ENCODE data around the gene BDP1. TPM values are rescaled to one million over a fixed set of nuclear protein-coding genes. Genes with fewer than 3 reads are reported as not detected.
"Not testable (repeated sequence)": the region's sequence is repeated elsewhere in the genome, so short reads cannot be mapped to it uniquely, and the experiment has no call there.

Gene BDP1
- polyA plus RNA-seq, 6 donors from 2014 or later: 3.1 to 30.7 (median 10.7) TPM

DNA sequence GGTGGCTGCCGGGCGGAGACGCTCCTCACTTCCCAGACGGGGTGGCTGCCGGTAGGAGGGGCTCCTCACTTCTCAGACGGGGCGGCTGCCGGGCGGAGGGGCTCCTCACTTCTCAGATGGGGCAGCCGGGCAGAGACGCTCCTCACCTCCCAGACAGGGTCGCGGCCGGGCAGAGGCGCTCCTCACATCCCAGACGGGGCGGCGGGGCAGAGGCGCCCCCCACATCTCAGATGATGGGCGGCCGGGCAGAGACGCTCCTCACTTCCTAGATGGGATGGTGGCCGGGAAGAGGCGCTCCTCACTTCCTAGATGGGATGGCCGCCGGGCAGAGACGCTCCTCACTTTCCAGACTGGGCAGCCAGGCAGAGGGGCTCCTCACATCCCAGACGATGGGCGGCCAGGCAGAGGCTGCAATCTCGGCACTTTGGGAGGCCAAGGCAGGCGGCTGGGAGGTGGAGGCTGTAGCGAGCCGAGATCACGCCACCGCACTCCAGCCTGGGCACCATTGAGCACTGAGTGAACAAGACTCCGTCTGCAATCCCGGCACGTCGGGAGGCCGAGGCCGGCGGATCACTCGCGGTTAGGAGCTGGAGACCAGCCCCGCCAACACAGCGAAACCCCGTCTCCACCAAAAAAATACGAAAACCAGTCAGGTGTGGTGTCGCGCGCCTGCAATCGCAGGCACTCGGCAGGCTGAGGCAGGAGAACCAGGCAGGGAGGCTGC lies 96.7 kb downstream of the BDP1 start:
- H3K27ac Mint-ChIP-seq; ATAC-seq (ENCODE audit: low read depth in 2 of 2); H3K4me3 Mint-ChIP-seq; DNase-seq; H3K27me3 Mint-ChIP-seq; H3K9me3 Mint-ChIP-seq; H3K4me1 Mint-ChIP-seq: not testable (repeated sequence)
- H3K36me3 Mint-ChIP-seq: peaks cover 6 to 27% of the 10 kb centered on the region in 2 donors

DNA sequence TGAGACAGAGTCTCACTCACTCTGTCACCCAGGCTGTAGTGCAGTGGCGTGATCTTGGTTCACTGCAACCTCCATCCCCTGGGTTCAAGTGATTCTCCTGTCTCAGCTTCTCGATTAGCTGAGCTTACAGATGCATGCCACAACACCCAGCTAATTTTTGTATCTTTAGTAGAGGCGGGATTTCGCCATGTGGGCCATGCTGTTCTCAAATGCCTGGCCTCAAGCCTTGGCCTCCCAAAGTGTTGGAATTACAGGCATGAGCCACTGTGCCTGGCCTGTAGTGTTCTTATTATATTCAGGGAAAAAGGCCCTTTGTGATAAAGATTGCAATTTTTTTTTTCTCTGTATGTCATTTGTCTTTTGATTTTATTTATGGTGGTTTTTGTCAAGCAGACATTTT lies 107.7 kb downstream of the BDP1 start:
- no peak overlapping the region for H3K4me3 Mint-ChIP-seq
- ATAC-seq (ENCODE audit: low read depth in 2 of 2): no peak
- no peaks in the 10 kb centered on the region for H3K27me3 Mint-ChIP-seq
- H3K36me3 Mint-ChIP-seq: peaks cover 0 to 14% of the 10 kb centered on the region in 2 donors
- no peak for DNase-seq
- H3K9me3 Mint-ChIP-seq: no peaks in the 10 kb centered on the region
- no peaks in the 10 kb centered on the region for H3K4me1 Mint-ChIP-seq
- H3K27ac Mint-ChIP-seq: peak overlapping the region in 1 of 6 donors; percentile 9

DNA sequence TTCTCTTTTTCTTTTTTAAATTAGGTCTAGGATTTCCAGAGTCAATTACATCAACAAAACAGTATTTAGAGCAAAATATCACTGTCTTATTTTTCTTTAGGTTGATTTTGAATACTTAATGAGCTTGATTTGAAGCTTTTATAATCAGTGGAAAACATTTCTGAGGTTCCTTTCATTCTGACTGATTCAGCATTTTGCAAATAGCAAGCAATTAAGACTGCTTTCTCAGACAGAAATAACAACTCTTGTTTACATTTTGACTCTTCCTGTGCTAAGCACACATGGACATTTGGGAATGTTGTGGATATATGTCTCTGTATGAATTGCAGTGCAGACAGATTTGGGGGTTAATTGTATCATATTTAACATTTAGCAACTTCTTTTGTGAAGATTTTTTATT lies 109.4 kb downstream of the BDP1 start:
- ATAC-seq (ENCODE audit: low read depth in 2 of 2) (no peak), DNase-seq (no peak)
- H3K27me3 Mint-ChIP-seq: no peaks in the 10 kb centered on the region
- H3K4me3 Mint-ChIP-seq: no peak overlapping the region
- H3K36me3 Mint-ChIP-seq: peaks cover 0 to 14% of the 10 kb centered on the region in 2 donors
- no peaks in the 10 kb centered on the region for H3K9me3 Mint-ChIP-seq
- H3K27ac Mint-ChIP-seq: no peak overlapping the region
- no peaks in the 10 kb centered on the region for H3K4me1 Mint-ChIP-seq

DNA sequence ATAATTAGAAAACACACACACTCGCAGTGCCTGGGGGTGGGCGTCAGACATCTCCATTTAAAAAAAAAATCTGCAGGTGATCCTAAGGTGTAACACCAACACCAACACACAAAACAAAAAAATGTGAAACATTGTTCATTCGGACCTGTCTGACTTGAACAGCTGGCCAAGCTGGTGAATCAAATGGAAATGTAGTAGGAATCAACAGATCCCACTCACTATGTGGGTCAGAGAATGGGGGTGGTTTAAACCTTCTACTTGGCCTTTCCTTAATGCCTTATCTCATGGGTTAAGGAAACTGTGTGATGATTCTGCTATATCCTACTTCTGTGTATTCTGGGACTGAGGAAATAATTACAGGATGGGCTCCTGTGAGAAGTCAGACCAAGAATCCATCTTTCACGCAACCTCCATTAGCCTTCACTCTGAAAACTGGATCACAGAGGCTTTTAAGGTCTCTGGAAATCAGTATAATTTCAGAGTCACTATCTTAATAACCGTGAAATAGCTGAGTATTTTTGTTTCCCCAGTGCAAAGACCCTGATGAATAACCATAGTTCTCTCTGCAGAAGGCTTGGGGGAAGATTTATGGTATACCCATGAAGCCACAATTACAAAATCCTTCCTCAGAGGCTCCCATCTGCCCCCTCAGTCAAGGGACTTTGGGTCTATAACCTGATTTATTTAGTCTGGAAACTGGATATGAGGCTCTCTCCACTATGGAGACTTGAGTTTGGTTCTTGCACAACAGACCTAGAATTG lies 114.5 kb downstream of the BDP1 start:
- no peak overlapping the region for H3K27ac Mint-ChIP-seq
- ATAC-seq (ENCODE audit: low read depth in 2 of 2) (no peak), DNase-seq (no peak)
- H3K27me3 Mint-ChIP-seq: no peaks in the 10 kb centered on the region
- H3K4me3 Mint-ChIP-seq: no peak overlapping the region
- H3K9me3 Mint-ChIP-seq: no peaks in the 10 kb centered on the region
- peaks cover 0 to 15% of the 10 kb centered on the region in 2 donors for H3K36me3 Mint-ChIP-seq
- H3K4me1 Mint-ChIP-seq: no peaks in the 10 kb centered on the region

DNA sequence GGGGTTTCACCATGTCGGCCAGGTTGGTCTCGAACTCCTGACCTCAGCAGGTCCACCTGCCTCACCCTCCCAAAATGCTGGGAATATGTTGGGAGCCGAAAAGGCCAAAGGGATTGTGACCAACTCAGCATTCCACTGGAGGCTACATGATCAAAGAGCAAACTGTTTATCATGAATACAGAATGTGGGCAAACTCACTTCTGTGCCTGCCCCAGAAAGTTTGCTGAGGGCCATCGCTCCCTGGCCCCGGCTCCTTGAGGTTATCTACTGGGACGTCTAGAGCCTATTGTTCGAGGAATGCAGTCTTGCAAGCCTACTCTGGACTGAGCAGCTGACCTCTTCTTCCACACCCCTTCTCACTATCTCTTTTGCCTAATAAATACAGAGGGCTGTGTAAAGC lies 116.4 kb downstream of the BDP1 start:
- not testable (repeated sequence) for H3K27me3 Mint-ChIP-seq, H3K4me3 Mint-ChIP-seq

DNA sequence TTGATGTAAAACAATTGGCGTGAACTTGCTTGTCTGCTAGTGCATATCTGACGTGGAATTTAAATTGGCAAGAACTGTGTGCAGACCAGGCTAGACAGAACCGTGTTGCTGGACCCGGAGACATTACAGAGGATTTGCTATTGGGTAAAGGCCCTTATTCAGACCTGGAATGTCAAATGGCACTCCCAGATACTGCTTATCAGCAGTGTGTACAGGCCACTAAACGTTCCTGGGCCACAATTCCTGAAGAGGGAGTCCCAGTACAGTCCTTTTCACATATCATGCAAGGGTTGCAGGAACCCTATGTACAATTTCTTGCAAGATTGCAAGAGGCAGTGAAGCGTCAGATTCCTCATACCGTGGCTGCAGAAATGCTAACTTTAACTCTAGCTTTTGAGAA lies 118.1 kb downstream of the BDP1 start:
- no peak for DNase-seq
- ATAC-seq (ENCODE audit: low read depth in 2 of 2): no peak
- Mint-ChIP-seq H3K27me3 (no peaks in the 10 kb centered on the region), H3K27ac (no peak overlapping the region), H3K4me3 (no peak overlapping the region), H3K9me3 (peaks cover 0 to 3% (median 0%) of the 10 kb centered on the region in 7 donors), H3K36me3 (peaks cover 16 to 28% of the 10 kb centered on the region in 2 donors), H3K4me1 (no peaks in the 10 kb centered on the region)

More for the DNA sequence above, 116.4 kb downstream of the BDP1 start:
- ATAC-seq (ENCODE audit: low read depth in 2 of 2); H3K4me1 Mint-ChIP-seq; DNase-seq; H3K9me3 Mint-ChIP-seq: not testable (repeated sequence)
- Mint-ChIP-seq H3K27ac (peak overlapping the region in 1 of 6 donors; percentile 47), H3K36me3 (peaks cover 0 to 18% of the 10 kb centered on the region in 2 donors)

DNA sequence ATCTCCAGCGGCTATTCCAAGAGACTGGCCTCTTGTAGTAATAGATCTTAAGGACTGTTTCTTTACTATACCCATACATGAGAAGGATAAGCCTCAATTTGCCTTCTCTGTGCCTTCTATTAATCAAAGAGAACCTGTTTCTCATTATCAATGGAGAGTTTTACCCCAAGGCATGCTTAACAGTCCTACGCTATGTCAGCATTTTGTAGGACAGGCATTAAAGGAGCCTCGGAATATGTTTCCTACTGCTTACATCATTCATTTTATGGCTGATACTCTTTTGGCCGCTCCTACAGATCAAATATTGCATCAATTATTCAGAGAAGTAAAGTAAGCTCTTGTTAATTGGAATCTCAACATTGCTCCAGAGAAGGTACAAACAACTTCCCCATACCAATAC lies 120.1 kb downstream of the BDP1 start:
- H3K36me3 Mint-ChIP-seq: peaks cover 21 to 29% of the 10 kb centered on the region in 2 donors
- H3K4me1 Mint-ChIP-seq: not testable (repeated sequence)

DNA sequence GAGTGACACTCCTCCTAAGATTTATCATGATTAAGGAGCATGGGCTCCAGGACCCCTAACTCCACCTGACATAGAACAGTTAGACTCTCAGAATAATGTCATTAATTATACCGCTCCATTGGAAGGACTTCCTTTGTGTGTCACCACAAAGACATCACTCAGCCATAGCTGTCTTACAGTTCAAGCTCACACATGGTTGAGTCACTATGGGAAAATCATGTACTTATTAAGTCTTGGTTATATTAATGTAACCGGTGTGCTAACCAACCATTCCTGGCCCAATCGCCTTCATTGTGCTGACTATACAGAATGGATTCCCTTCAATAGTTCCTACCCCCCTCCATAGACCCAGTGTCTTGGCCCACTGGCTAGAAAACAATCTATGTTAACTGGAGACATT lies 120.8 kb downstream of the BDP1 start:
- Mint-ChIP-seq H3K4me1 (no peaks in the 10 kb centered on the region), H3K9me3 (peaks cover 0 to 5% (median 0%) of the 10 kb centered on the region in 7 donors), H3K4me3 (no peak overlapping the region), H3K36me3 (peaks cover 21 to 29% of the 10 kb centered on the region in 2 donors), H3K27ac (no peak overlapping the region), H3K27me3 (no peaks in the 10 kb centered on the region)
- no peak for ATAC-seq (ENCODE audit: low read depth in 2 of 2)
- no peak for DNase-seq

More for the DNA sequence above, 120.1 kb downstream of the BDP1 start:
- not testable (repeated sequence) for DNase-seq; H3K27ac Mint-ChIP-seq; H3K4me3 Mint-ChIP-seq; H3K27me3 Mint-ChIP-seq; ATAC-seq (ENCODE audit: low read depth in 2 of 2); H3K9me3 Mint-ChIP-seq

DNA sequence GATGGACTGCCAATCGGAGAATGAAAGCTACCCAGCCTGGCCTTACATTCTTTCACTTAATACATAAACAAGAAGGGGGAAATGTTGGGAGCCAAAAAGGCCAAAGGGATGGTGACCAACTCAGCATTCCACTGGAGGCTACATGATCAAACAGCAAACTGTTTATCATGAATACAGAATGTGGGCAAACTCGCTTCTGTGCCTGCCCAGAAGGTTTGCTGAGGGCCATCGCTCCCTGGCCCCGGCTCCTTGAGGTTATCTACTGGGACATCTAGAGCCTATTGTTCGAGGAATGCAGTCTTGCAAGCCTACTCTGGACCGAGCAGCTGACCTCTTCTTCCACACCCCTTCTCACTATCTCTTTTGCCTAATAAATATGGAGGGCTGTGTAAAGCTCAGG lies 122.4 kb downstream of the BDP1 start:
- not testable (repeated sequence) for ATAC-seq (ENCODE audit: low read depth in 2 of 2); H3K9me3 Mint-ChIP-seq; H3K27ac Mint-ChIP-seq; H3K4me1 Mint-ChIP-seq; H3K27me3 Mint-ChIP-seq; H3K4me3 Mint-ChIP-seq; DNase-seq
- peaks cover 21 to 29% of the 10 kb centered on the region in 2 donors for H3K36me3 Mint-ChIP-seq

DNA sequence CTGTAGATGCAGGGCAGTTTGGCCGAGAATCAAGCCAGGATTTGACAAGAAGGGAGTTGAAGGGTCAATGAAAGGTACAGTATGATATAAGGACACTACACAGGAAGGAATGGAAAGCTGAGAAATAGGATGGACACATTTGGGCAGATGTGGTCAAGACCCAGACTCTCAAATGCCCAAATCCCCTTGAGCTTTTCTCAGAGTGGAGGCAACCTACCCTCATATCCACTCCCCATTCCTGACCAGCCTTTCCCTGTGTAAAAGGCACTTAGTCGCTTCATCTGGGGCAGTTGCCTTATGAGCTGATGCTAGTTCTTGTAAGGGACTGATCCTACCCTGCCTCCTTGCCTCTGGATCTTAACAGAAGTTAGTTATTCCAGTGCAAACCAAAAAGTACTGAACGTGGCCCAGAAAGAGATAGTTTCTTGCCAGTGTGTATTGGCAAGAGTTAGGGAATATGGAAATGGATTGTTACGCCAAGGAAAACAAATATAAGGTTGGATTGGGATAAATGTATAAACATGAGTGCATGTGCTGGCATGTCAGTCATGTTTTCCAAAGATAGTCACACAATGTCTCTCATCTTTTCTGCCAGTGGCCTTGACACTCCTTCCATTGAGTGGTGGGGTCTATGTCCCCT lies 127.6 kb downstream of the BDP1 start:
- peak overlapping the region in 1 of 8 donors; percentile 34 for H3K4me3 Mint-ChIP-seq

DNA sequence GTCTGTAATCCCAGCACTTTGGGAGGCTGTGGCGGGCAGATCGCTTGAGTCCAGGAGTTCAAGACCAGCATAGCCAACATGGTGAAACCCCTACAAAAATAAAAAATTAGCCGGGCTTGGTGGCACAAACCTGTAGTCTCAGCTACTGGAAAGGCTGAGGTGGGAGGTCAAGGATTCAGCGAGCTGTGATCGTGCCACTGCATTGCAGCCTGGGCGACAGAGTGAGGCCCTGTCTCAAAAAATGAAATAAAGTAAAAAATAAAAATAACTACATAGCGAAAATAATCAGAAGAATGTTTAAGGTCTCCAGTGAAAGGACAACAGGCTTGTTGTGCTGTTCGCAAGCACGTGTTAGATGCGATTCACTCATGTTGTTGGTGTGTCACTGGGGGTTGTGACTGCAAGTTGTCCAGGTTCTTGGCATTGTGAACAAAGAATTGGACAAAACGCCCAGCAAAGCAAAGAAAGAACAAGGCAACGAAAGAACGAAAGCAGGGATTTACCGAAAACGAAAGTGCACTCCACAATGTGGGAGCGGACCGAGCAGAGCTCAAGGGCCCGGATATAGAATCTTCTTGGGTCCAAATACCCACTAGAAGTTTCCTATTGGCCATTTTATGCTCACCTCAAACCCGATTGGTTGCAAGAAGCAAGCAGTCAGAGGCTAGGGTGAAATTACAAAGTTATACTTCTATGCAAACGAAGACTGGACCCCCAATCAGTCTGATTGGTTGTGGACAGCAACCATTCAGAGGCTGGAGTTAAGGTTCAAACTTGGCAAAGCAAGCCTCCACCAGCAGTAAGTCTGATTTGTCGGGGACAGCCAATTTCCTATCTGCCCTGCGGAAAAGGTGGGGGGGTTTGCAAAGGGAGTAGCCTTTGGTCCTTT lies 130.8 kb downstream of the BDP1 start:
- Mint-ChIP-seq H3K27ac (peak overlapping the region; percentile 95 to 100 (median 98)), H3K27me3 (no peaks in the 10 kb centered on the region), H3K4me1 (peaks cover 20 to 50% (median 32%) of the 10 kb centered on the region in 3 donors), H3K9me3 (peaks cover 0 to 4% (median 0%) of the 10 kb centered on the region in 7 donors), H3K4me3 (peak overlapping the region; percentile 88 to 100 (median 98)), H3K36me3 (no peaks in the 10 kb centered on the region)
- DNase-seq (no peak), ATAC-seq (ENCODE audit: low read depth in 2 of 2) (no peak)

More for the DNA sequence above, 127.6 kb downstream of the BDP1 start:
- peaks cover 8 to 11% of the 10 kb centered on the region in 2 donors for H3K36me3 Mint-ChIP-seq
- H3K4me1 Mint-ChIP-seq: peaks cover 4 to 18% (median 8%) of the 10 kb centered on the region in 3 donors
- ATAC-seq (ENCODE audit: low read depth in 2 of 2) (no peak), DNase-seq (no peak)
- no peaks in the 10 kb centered on the region for H3K27me3 Mint-ChIP-seq
- peaks cover 0 to 7% (median 0%) of the 10 kb centered on the region in 7 donors for H3K9me3 Mint-ChIP-seq
- no peak overlapping the region for H3K27ac Mint-ChIP-seq

DNA sequence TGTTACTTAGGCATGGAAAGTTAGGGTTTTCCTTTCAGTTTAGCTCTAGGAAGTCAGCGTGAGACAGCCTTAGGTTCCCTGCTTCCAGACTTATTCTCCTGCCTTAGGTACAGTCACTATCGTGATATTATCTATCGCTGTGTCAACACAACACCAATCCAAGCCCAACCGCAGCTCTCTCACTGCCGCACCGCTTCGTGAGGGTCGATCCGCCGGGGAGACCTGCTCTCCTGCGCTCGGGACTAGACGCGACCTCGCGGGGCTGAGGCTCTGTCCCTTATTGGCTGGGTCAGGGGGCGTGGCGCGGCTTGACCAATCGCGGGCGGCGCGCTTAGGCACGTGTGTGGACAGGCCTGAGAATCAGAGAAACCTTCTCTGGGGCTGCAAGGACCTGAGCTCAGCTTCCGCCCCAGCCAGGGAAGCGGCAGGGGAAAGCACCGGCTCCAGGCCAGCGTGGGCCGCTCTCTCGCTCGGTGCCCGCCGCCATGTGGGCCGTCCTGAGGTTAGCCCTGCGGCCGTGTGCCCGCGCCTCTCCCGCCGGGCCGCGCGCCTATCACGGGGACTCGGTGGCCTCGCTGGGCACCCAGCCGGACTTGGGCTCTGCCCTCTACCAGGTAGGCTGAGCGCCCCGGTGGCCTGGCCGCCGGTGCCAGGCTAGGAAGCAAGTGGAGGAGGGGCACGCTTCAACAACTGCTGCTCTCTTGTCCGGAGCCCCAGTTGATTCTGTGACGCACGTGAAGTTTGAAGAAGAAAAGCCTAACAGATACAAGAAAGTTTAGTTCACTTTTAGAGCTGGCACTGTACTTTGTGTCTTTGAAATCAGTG lies 131.7 kb downstream of the BDP1 start, which contains the start of gene MCCC2:
MCCC2 (plus strand) TSS at position 400 of the 825 bp plus-strand sequence; CDS start at position 486, 86 bp downstream.
- Mint-ChIP-seq H3K36me3 (peaks cover 0 to under 1% of the 10 kb centered on the region in 2 donors), H3K27me3 (no peaks in the 10 kb centered on the region), H3K27ac (peak within 1 kb of the TSS; percentile 95 to 100 (median 98)), H3K4me3 (peak within 1 kb of the TSS; percentile 88 to 100 (median 98)), H3K9me3 (peaks cover 0 to 4% (median 0%) of the 10 kb centered on the region in 7 donors), H3K4me1 (peaks cover 20 to 50% (median 32%) of the 10 kb centered on the region in 3 donors)
- peak; percentile 96 for DNase-seq
- ATAC-seq (ENCODE audit: low read depth in 2 of 2): peak; percentile 93 to 94

Measured in naive B cell (primary cell).